Suprapubic skin (tissue), 4 donors: ENCODE results near the gene NLRX1.

Experiments
- EP300 ChIP-seq: sonication (generic); formaldehyde crosslinking; IDR thresholded peaks from one replicate; pipeline ENCODE4 v1.6.1; 2017; ENCODE audit warnings: antibody characterized with exemption
- POLR2A ChIP-seq, 2 donors: fragments of 450-650 bp; IDR thresholded peaks; one replicate each; pipeline ENCODE4 v1.6.1; 2017; ENCODE audit warnings: antibody characterized with exemption in 2 of 2, mild to moderate bottlenecking in 2 of 2, moderate library complexity in 2 of 2
- POLR2AphosphoS5 ChIP-seq, 3 donors: sonication (generic); formaldehyde crosslinking; IDR thresholded peaks; one replicate each; pipeline ENCODE4 v1.6.1; 2017; ENCODE audit warnings: antibody characterized with exemption in 3 of 3
- TF ChIP-seq, protein P1 (sequence below), 2 donors: fragments of 200-600 bp in 1 of 2; fragments of 450-650 bp in 1 of 2; sonication (generic) in 1 of 2; IDR thresholded peaks; one replicate each; pipeline ENCODE4 v1.5.1; 2016 to 2019; ENCODE audit warnings: antibody characterized with exemption in 2 of 2, mild to moderate bottlenecking in 1 of 2, moderate library complexity in 1 of 2

DNA sequence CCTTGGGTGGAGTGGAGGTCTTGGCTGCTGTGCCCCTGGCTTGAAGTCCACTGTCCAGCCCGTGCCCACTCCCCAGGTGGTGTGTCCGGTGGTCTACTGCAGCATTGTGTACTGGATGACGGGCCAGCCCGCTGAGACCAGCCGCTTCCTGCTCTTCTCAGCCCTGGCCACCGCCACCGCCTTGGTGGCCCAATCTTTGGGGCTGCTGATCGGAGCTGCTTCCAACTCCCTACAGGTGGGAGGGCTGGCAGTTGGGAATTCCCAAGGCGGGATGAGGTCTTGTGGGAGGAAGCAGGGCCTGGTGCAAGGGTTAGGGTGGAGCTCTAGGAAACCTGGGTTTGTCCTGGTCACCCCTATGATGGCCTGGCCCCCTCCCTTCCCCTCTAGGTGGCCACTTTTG is 8.4 kb upstream of the NLRX1 start:
- TF ChIP-seq, protein P1, sequence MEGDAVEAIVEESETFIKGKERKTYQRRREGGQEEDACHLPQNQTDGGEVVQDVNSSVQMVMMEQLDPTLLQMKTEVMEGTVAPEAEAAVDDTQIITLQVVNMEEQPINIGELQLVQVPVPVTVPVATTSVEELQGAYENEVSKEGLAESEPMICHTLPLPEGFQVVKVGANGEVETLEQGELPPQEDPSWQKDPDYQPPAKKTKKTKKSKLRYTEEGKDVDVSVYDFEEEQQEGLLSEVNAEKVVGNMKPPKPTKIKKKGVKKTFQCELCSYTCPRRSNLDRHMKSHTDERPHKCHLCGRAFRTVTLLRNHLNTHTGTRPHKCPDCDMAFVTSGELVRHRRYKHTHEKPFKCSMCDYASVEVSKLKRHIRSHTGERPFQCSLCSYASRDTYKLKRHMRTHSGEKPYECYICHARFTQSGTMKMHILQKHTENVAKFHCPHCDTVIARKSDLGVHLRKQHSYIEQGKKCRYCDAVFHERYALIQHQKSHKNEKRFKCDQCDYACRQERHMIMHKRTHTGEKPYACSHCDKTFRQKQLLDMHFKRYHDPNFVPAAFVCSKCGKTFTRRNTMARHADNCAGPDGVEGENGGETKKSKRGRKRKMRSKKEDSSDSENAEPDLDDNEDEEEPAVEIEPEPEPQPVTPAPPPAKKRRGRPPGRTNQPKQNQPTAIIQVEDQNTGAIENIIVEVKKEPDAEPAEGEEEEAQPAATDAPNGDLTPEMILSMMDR (IDR thresholded peaks at IDR 0.05): no peak
- TF ChIP-seq EP300 (no peak), POLR2A (IDR thresholded peaks at IDR 0.05) (no peak), POLR2AphosphoS5 (IDR thresholded peaks at IDR 0.05) (no peak)
